H9 (cell line): ENCODE measurements around the gene CYP1A1. TPM values are rescaled to one million over a fixed set of nuclear protein-coding genes. Genes with fewer than 3 reads are reported as not detected.

Experiments
- DNase-seq: peaks from one replicate; pipeline ENCODE4 v3.0.0-alpha.2; 2017
- H2AFZ ChIP-seq: one replicate; pipeline ENCODE4 v1.6.1; 2013; ENCODE audit warnings: mild to moderate bottlenecking, low read length, control low read depth, moderate library complexity
- H2AK5ac ChIP-seq: 2 replicates; pipeline ENCODE4 v1.6.1; 2013; ENCODE audit warnings: low read length, control low read depth, mixed read lengths; ENCODE audit not compliant: insufficient read length
- H2BK120ac ChIP-seq: one replicate; pipeline ENCODE4 v1.6.1; 2013; ENCODE audit warnings: low read depth, mild to moderate bottlenecking, low read length, control low read depth, inconsistent platforms; ENCODE audit not compliant: poor library complexity, severe bottlenecking
- H2BK12ac ChIP-seq: 2 replicates; pipeline ENCODE4 v1.6.1; 2013; ENCODE audit warnings: low read length, control low read depth, mixed read lengths, low read depth; ENCODE audit not compliant: insufficient read length
- H2BK15ac ChIP-seq: 2 replicates; pipeline ENCODE4 v1.6.1; 2013; ENCODE audit warnings: low read depth, low read length, control low read depth
- H2BK20ac ChIP-seq: one replicate; pipeline ENCODE4 v1.6.1; 2013; ENCODE audit warnings: low read depth, mild to moderate bottlenecking, low read length, control low read depth, inconsistent platforms; ENCODE audit not compliant: poor library complexity, severe bottlenecking
- H2BK5ac ChIP-seq: 2 replicates; pipeline ENCODE4 v1.6.1; 2013; ENCODE audit warnings: low read length, control low read depth, mixed read lengths; ENCODE audit not compliant: insufficient read length
- H3K14ac ChIP-seq: 2 replicates; pipeline ENCODE4 v1.6.1; 2013; ENCODE audit warnings: low read length, control low read depth; ENCODE audit not compliant: insufficient read depth
- H3K18ac ChIP-seq: 2 replicates; pipeline ENCODE4 v1.6.1; 2013; ENCODE audit warnings: low read depth, mild to moderate bottlenecking, mixed read lengths, low read length, control low read depth; ENCODE audit not compliant: insufficient read length
- H3K23ac ChIP-seq: 2 replicates; pipeline ENCODE4 v1.6.1; 2013; ENCODE audit warnings: low read length, control low read depth, mixed read lengths, low read depth; ENCODE audit not compliant: insufficient read length
- H3K23me2 ChIP-seq: 2 replicates; pipeline ENCODE4 v1.6.1; 2013; ENCODE audit warnings: low read depth, mild to moderate bottlenecking, mixed read lengths, low read length, control low read depth; ENCODE audit not compliant: insufficient read length, poor library complexity, severe bottlenecking
- H3K27ac ChIP-seq: 2 replicates; pipeline ENCODE4 v1.5.1; 2013; ENCODE audit warnings: low read length, control low read depth, mixed read lengths, low read depth; ENCODE audit not compliant: insufficient read length
- H3K27me3 ChIP-seq: 2 replicates; pipeline ENCODE4 v1.6.1; 2013; ENCODE audit warnings: low read length, control low read depth, inconsistent platforms; ENCODE audit not compliant: insufficient read depth
- H3K4ac ChIP-seq: 2 replicates; pipeline ENCODE4 v1.6.1; 2013; ENCODE audit warnings: low read depth, mild to moderate bottlenecking, control low read depth, inconsistent platforms, low read length, moderate library complexity
- H3K4me1 ChIP-seq: 2 replicates; pipeline ENCODE4 v1.6.1; 2013; ENCODE audit warnings: low read length, control low read depth, inconsistent platforms; ENCODE audit not compliant: insufficient read depth
- H3K4me2 ChIP-seq: 2 replicates; pipeline ENCODE4 v1.6.1; 2013; ENCODE audit warnings: low read length, control low read depth, mixed read lengths; ENCODE audit not compliant: insufficient read length, insufficient read depth
- H3K56ac ChIP-seq: 2 replicates; pipeline ENCODE4 v1.6.1; 2013; ENCODE audit warnings: low read depth, mild to moderate bottlenecking, mixed read lengths, low read length, control low read depth; ENCODE audit not compliant: insufficient read length
- H3K79me1 ChIP-seq: 2 replicates; pipeline ENCODE4 v1.6.1; 2013; ENCODE audit warnings: low read depth, mild to moderate bottlenecking, moderate library complexity, low read length, control low read depth, inconsistent platforms; ENCODE audit not compliant: insufficient read depth, poor library complexity, severe bottlenecking
- H3K79me2 ChIP-seq: 2 replicates; pipeline ENCODE4 v1.6.1; 2013; ENCODE audit warnings: low read length, control low read depth, inconsistent platforms; ENCODE audit not compliant: insufficient read depth
- H3K9ac ChIP-seq: 2 replicates; pipeline ENCODE4 v1.6.1; 2013; ENCODE audit warnings: low read length, control low read depth, mixed read lengths; ENCODE audit not compliant: insufficient read length; ENCODE audit errors: extremely low read depth
- H3K9me3 ChIP-seq: one replicate; pipeline ENCODE4 v1.6.1; 2013; ENCODE audit warnings: low read depth, low read length, inconsistent platforms; ENCODE audit not compliant: control insufficient read depth
- H3T11ph ChIP-seq: one replicate; pipeline ENCODE4 v1.6.1; 2013; ENCODE audit warnings: mild to moderate bottlenecking, low read length, control low read depth, inconsistent platforms
- H4K20me1 ChIP-seq: one replicate; pipeline ENCODE4 v1.6.1; 2013; ENCODE audit not compliant: control insufficient read depth, insufficient read length, insufficient read depth
- H4K5ac ChIP-seq: 2 replicates; pipeline ENCODE4 v1.6.1; 2013; ENCODE audit warnings: low read depth, mild to moderate bottlenecking, mixed read lengths, low read length, control low read depth; ENCODE audit not compliant: insufficient read length
- H4K8ac ChIP-seq: replicated peaks from 2 replicates; pipeline ENCODE4 v1.6.1; 2013; ENCODE audit warnings: low read length, control low read depth, mixed read lengths, low read depth; ENCODE audit not compliant: insufficient read length
- H4K91ac ChIP-seq: 2 replicates; pipeline ENCODE4 v1.6.1; 2013; ENCODE audit warnings: low read depth, mild to moderate bottlenecking, moderate library complexity, mixed read lengths, low read length, control low read depth; ENCODE audit not compliant: insufficient read length
- H3K27ac Mint-ChIP-seq, 3 experiments: 2 replicates in 2 of 3; 3 replicates in 1 of 3; pipeline ENCODE4 v1.8.0; 2020 to 2021; ENCODE audit warnings: mixed read lengths in 3 of 3, mild to moderate bottlenecking in 1 of 3, moderate library complexity in 1 of 3
- H3K27me3 Mint-ChIP-seq: 2 replicates; pipeline ENCODE4 v1.8.0; 2021; ENCODE audit warnings: low read depth, mild to moderate bottlenecking, moderate library complexity, mixed read lengths
- H3K36me3 Mint-ChIP-seq, 3 experiments: 2 replicates in 2 of 3; 3 replicates in 1 of 3; pipeline ENCODE4 v1.8.0; 2020 to 2021; ENCODE audit warnings: low read depth in 3 of 3, mixed read lengths in 3 of 3; ENCODE audit not compliant: insufficient read depth in 1 of 3
- H3K4me1 Mint-ChIP-seq, 2 experiments: 2 replicates each; pipeline ENCODE4 v1.8.0; 2020; ENCODE audit warnings: mixed read lengths in 2 of 2
- H3K4me3 Mint-ChIP-seq, 2 experiments: 2 replicates in 1 of 2; 3 replicates in 1 of 2; pipeline ENCODE4 v1.8.0; 2020 to 2021; ENCODE audit warnings: mild to moderate bottlenecking in 2 of 2, mixed read lengths in 2 of 2, moderate library complexity in 1 of 2
- H3K9me3 Mint-ChIP-seq, 2 experiments: 2 replicates in 1 of 2; 3 replicates in 1 of 2; pipeline ENCODE4 v1.8.0; 2020; ENCODE audit warnings: mild to moderate bottlenecking in 2 of 2, mixed read lengths in 2 of 2, moderate library complexity in 1 of 2
- CTCF ChIP-seq: fragments of 200-600 bp; sonication (generic); conservative IDR thresholded peaks from 3 replicates; pipeline ENCODE4 v1.8.0; 2021; ENCODE audit warnings: antibody characterized with exemption, mild to moderate bottlenecking
- WGBS: extraction: QIAGEN DNeasy Blood & Tissue Kit; methylation state at CpG from one replicate; pipeline ENCODE4 v1.1.7; 2013; ENCODE audit warnings: missing lambda C conversion rate, low lambda C conversion rate, mixed read lengths; ENCODE audit not compliant: insufficient read length; ENCODE audit errors: extremely low coverage; 5-methylcytosine and 5-hydroxymethylcytosine counted together
- total RNA-seq: library from RNA; stranded (reverse); gene quantifications from 2 replicates; pipeline ENCODE4 v1.2.1, GENCODE V29; 2021

Gene CYP1A1
- total RNA-seq, 1 experiment from 2014 or later, result 0.33 TPM

GRCh38 chr15:74763416-74763815, 38.1 kb upstream of the CYP1A1 start:
- no peak overlapping the region for H4K8ac ChIP-seq
- H3K9me3 Mint-ChIP-seq, result no peaks in the 10 kb centered on the region
- no peak overlapping the region for H3K9ac ChIP-seq
- H3K4me3 Mint-ChIP-seq, result no peak overlapping the region
- H2BK15ac ChIP-seq, result no peak overlapping the region
- no peak overlapping the region for H2BK5ac ChIP-seq
- no peak overlapping the region for H3K4me2 ChIP-seq
- no peaks in the 10 kb centered on the region for H3K9me3 ChIP-seq
- no peaks in the 10 kb centered on the region for H3K79me2 ChIP-seq
- H3K23ac ChIP-seq, result no peak overlapping the region
- H3K4me1 Mint-ChIP-seq, result peaks cover 15 to 20% of the 10 kb centered on the region in 2 experiments
- H2BK120ac ChIP-seq, result no peak overlapping the region
- no peaks in the 10 kb centered on the region for H3K79me1 ChIP-seq
- H3T11ph ChIP-seq, result no peak overlapping the region
- H3K27me3 Mint-ChIP-seq, result peaks cover 12% of the 10 kb centered on the region
- H2BK20ac ChIP-seq, result no peak overlapping the region
- no peak overlapping the region for H3K27ac Mint-ChIP-seq
- H4K20me1 ChIP-seq, result no peaks in the 10 kb centered on the region
- no peak overlapping the region for H3K14ac ChIP-seq
- no peak overlapping the region for H3K18ac ChIP-seq
- no peak overlapping the region for H4K5ac ChIP-seq
- no peaks in the 10 kb centered on the region for H3K27me3 ChIP-seq
- no peaks in the 10 kb centered on the region for H3K36me3 Mint-ChIP-seq
- H3K27ac ChIP-seq, result no peak overlapping the region
- H3K23me2 ChIP-seq, result no peaks in the 10 kb centered on the region
- no peak overlapping the region for H4K91ac ChIP-seq
- no peak overlapping the region for H2AK5ac ChIP-seq
- no peak overlapping the region for H3K4ac ChIP-seq
- H2BK12ac ChIP-seq, result no peak overlapping the region
- no peaks in the 10 kb centered on the region; the same call in 1 of the 2 replicates for H3K4me1 ChIP-seq
- no peak overlapping the region for H2AFZ ChIP-seq
- H3K56ac ChIP-seq, result no peak overlapping the region
- no peak for TF ChIP-seq CTCF
- DNase-seq, result no peak
- no CpG with 5 or more reads among the region's 15 CpGs for WGBS
